Osteocyte (in vitro differentiated cells): ENCODE measurements around the gene REG4. TPM values are rescaled to one million over a fixed set of nuclear protein-coding genes. Genes with fewer than 3 reads are reported as not detected.
"Not testable (repeated sequence)": the region's sequence is repeated elsewhere in the genome, so short reads cannot be mapped to it uniquely, and the experiment has no call there.

Experiments used
- DNase-seq: peaks from one replicate; pipeline ENCODE4 v3.0.0; 2021; ENCODE audit warnings: mixed read lengths; ENCODE audit not compliant: unreplicated experiment; ENCODE audit errors: extremely low spot score
- H3K27ac Mint-ChIP-seq: one replicate; pipeline ENCODE4 v1.8.0; 2021; ENCODE audit warnings: mild to moderate bottlenecking, mixed read lengths; ENCODE audit not compliant: unreplicated experiment
- H3K27me3 Mint-ChIP-seq: one replicate; pipeline ENCODE4 v1.8.0; 2021; ENCODE audit warnings: mixed read lengths; ENCODE audit not compliant: unreplicated experiment
- H3K36me3 Mint-ChIP-seq: one replicate; pipeline ENCODE4 v1.8.0; 2021; ENCODE audit warnings: mixed read lengths; ENCODE audit not compliant: unreplicated experiment
- H3K4me1 Mint-ChIP-seq: one replicate; pipeline ENCODE4 v1.8.0; 2021; ENCODE audit warnings: mixed read lengths; ENCODE audit not compliant: unreplicated experiment
- H3K4me3 Mint-ChIP-seq: one replicate; pipeline ENCODE4 v1.8.0; 2021; ENCODE audit warnings: mild to moderate bottlenecking, moderate library complexity, mixed read lengths; ENCODE audit not compliant: unreplicated experiment
- H3K9me3 Mint-ChIP-seq: one replicate; pipeline ENCODE4 v1.8.0; 2021; ENCODE audit warnings: mixed read lengths; ENCODE audit not compliant: unreplicated experiment
- long read RNA-seq: library from polyadenylated mRNA; unstranded; transcript quantifications from one replicate; pipeline ENCODE4 v2.0.0, GENCODE V29; 2021
- total RNA-seq: library from RNA; stranded (reverse); gene quantifications from 2 replicates; pipeline ENCODE4 v1.2.1, GENCODE V29; 2021
- TF ChIP-seq, protein P1 (sequence below): fragments of 200-600 bp; sonication (generic); IDR thresholded peaks from 2 replicates; pipeline ENCODE4 v1.5.0; 2021; ENCODE audit warnings: antibody characterized with exemption, mild to moderate bottlenecking, moderate library complexity

The REG4 gene
- total RNA-seq, result not detected in 2 replicates
- long read RNA-seq, result 0 reads

DNA sequence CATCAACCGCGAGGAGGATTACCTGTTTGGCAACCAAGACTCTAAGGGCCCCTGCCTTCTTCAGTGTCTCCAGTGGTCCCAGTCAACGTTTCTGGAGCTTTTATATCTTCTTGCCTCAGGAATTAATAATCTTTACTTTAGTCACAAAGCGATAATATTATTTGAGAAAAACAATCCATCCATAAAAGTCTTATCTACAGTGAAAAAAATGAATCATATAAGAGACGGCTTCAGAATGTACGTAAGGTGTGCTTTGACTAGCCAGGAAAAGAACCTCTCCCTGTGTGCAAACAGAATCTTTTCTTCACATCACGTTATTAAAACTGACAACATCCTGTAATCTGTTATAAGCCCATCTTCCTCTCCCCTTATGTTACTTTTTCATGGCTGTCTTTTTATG, at the start of gene REG4:
Gene REG4 (minus strand): TSS at position 74 of the 400 bp plus-strand sequence. CDS start 2,691 bp downstream, outside the sequence.
- TF ChIP-seq, protein P1, sequence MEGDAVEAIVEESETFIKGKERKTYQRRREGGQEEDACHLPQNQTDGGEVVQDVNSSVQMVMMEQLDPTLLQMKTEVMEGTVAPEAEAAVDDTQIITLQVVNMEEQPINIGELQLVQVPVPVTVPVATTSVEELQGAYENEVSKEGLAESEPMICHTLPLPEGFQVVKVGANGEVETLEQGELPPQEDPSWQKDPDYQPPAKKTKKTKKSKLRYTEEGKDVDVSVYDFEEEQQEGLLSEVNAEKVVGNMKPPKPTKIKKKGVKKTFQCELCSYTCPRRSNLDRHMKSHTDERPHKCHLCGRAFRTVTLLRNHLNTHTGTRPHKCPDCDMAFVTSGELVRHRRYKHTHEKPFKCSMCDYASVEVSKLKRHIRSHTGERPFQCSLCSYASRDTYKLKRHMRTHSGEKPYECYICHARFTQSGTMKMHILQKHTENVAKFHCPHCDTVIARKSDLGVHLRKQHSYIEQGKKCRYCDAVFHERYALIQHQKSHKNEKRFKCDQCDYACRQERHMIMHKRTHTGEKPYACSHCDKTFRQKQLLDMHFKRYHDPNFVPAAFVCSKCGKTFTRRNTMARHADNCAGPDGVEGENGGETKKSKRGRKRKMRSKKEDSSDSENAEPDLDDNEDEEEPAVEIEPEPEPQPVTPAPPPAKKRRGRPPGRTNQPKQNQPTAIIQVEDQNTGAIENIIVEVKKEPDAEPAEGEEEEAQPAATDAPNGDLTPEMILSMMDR, result no peak
- H3K27me3 Mint-ChIP-seq, result peaks cover 83% of the 10 kb centered on the region
- H3K4me3 Mint-ChIP-seq, result no peak within 1 kb of the TSS
- H3K4me1 Mint-ChIP-seq, result peaks cover 1% of the 10 kb centered on the region
- H3K9me3 Mint-ChIP-seq, result no peaks in the 10 kb centered on the region
- no peaks in the 10 kb centered on the region for H3K36me3 Mint-ChIP-seq
- H3K27ac Mint-ChIP-seq, result no peak within 1 kb of the TSS
- DNase-seq, result no peak

DNA sequence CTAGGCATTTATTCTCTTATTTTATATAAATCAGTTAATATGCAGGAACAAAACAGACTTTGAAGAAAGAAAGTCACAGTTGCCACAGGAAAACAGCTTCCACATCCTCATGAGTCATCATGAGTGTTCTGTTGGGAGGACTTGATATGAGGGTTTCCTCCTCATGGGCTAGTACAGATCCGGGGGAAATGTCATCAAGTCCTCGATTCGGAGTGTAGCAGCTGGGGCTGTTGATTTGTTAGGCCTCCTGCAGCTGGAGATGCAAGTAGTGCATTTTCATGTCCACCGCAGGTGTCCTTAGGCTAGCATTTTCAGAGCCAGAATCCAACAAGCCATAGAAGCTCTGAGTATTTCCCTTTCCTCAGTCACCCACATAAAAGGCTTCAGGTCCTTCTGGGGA, 48.4 kb upstream of the REG4 start:
- TF ChIP-seq, protein P1, result no peak
- Mint-ChIP-seq H3K4me1 (peaks cover 8% of the 10 kb centered on the region), H3K27me3 (peaks cover 3% of the 10 kb centered on the region), H3K4me3 (no peak overlapping the region), H3K27ac (no peak overlapping the region), H3K36me3 (no peaks in the 10 kb centered on the region), H3K9me3 (no peaks in the 10 kb centered on the region)
- no peak for DNase-seq

DNA sequence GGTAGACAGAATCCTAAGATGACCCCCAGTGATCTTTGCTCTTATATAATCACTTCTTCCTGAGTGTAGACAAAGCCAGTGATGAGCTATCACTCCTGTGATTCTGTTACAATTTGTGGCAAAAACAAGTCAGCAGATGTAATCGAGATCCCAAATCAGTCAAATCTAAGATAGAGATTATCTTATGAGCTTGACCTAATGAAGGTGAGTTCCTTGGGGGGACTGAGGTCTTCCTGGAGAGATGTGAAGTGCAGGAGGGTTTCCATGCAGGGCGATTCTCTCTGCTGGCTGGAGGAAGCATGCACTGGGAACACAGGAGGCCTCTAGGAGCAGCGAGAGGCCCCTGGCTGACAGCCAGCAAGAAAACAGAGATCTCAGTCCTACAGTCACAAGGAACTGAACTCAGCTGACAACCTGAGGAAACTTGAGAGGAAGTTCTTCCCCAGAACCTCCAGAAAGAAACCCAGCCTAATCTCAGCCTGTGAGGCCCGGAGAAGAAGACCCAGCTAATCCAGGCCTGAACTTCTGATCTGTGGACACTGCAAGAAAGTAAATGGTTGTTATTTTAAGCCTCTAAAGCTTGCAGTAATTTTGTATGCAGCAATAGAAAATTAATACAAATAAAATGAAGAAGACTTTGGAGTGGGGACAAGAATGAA, 47.4 kb upstream of the REG4 start:
- not testable (repeated sequence) for H3K9me3 Mint-ChIP-seq, H3K27me3 Mint-ChIP-seq, H3K4me1 Mint-ChIP-seq, DNase-seq, H3K36me3 Mint-ChIP-seq, H3K27ac Mint-ChIP-seq, H3K4me3 Mint-ChIP-seq

DNA sequence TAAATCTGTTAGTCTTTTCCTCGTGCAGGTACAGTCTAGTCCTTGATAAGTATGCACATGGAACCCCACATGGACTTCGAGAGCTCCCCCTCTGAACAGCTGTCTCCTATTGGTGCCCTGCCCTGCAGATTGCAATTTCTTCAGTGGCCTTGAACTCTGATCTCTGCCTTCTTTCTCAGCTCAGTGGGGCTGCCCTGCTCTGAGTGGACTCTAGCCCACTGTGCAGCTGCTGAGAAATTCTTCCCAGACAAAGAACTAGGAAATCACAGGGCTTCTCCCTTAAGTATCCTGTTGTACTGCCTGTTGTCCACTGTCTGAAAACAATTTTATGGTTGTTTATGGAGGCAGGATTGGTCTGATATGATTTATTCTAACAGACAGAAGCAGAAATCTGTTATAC, 46.9 kb upstream of the REG4 start:
- Mint-ChIP-seq H3K4me1 (peaks cover 8% of the 10 kb centered on the region), H3K27me3 (no peaks in the 10 kb centered on the region), H3K27ac (no peak overlapping the region), H3K4me3 (no peak overlapping the region), H3K9me3 (no peaks in the 10 kb centered on the region), H3K36me3 (no peaks in the 10 kb centered on the region)
- TF ChIP-seq, protein P1, result no peak
- DNase-seq, result no peak

DNA sequence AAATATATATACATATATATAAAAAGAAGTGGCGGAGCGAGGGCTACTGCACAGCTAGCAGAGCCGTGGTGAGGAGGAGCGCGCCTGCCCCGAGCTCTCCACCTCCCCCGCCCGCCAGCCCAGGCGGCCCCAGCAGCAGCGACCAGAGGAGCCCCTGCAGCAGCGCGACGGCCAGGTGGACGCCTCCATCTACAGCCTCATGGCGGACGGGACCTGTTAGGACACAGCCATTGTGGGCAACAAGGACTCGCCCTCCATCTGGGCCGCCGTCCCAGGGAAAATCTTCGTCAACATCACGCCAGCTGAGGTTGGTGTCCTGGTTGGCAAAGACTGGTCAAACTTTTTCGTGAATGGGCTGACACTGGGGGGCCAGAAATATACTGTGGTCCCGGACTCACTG, 41.9 kb upstream of the REG4 start:
- Mint-ChIP-seq H3K9me3 (no peaks in the 10 kb centered on the region), H3K27ac (no peak overlapping the region), H3K4me3 (no peak overlapping the region), H3K27me3 (peaks cover 4% of the 10 kb centered on the region), H3K4me1 (no peaks in the 10 kb centered on the region), H3K36me3 (no peaks in the 10 kb centered on the region)
- TF ChIP-seq, protein P1, result no peak
- no peak for DNase-seq
